Heart right ventricle (tissue), 16 donors: ENCODE measurements around the gene TEX54. TPM values are rescaled to one million over a fixed set of nuclear protein-coding genes. Genes with fewer than 3 reads are reported as not detected.

Experiments
- ATAC-seq, 8 donors: fragments of 200-7000 bp; cut with Tn5 transposase; one replicate each; pipeline ENCODE4 v1.9.1; 2020; ENCODE audit warnings: mild to moderate bottlenecking in 8 of 8, moderate library complexity in 8 of 8, moderate number of reproducible peaks in 1 of 8
- DNase-seq, 2 donors: peaks; one replicate each; pipeline ENCODE4 v3.0.0-alpha.2; 2020
- H3K27ac ChIP-seq, 10 donors: fragments of 200-600 bp; sonication (generic) in 2 of 10; one replicate each; pipeline versions ENCODE4 v1.5.0 to v1.8.0; 2020 to 2022; ENCODE audit warnings: mild to moderate bottlenecking in 3 of 10
- H3K27me3 ChIP-seq, 7 donors: fragments of 200-600 bp; one replicate each; pipeline ENCODE4 v1.8.0; 2021 to 2022; ENCODE audit warnings: mild to moderate bottlenecking in 2 of 7
- H3K36me3 ChIP-seq, 9 donors: fragments of 200-600 bp; sonication (generic) in 1 of 9; one replicate each; pipeline versions ENCODE4 v1.5.0 to v1.8.0; 2020 to 2022; ENCODE audit warnings: mild to moderate bottlenecking in 2 of 9
- H3K4me1 ChIP-seq, 9 donors: fragments of 200-600 bp; sonication (generic) in 1 of 9; one replicate each; pipeline versions ENCODE4 v1.5.0 to v1.8.0; 2020 to 2022; ENCODE audit warnings: mild to moderate bottlenecking in 4 of 9
- H3K4me3 ChIP-seq, 10 donors: fragments of 200-600 bp; sonication (generic) in 2 of 10; one replicate each; pipeline versions ENCODE4 v1.5.0 to v1.8.0; 2020 to 2022; ENCODE audit warnings: mild to moderate bottlenecking in 7 of 10, moderate library complexity in 2 of 10
- H3K9me3 ChIP-seq, 11 donors: fragments of 200-600 bp in 10 of 11; sonication (generic) in 2 of 11; one replicate each; pipeline versions ENCODE4 v1.5.0 to v1.8.0; 2013 to 2022; ENCODE audit warnings: mild to moderate bottlenecking in 2 of 11, control low read depth in 1 of 11, moderate library complexity in 1 of 11
- WGBS, 2 donors: extraction: QIAGEN DNeasy Blood & Tissue Kit; methylation state at CpG; one replicate each; pipeline ENCODE4 v1.1.7; 2013; ENCODE audit warnings: inconsistent platforms in 1 of 2; 5-methylcytosine and 5-hydroxymethylcytosine counted together
- intact Hi-C, 10 donors: fragments of 100-400 bp; cut with DNase I; formaldehyde crosslinking; loops; one replicate each; pipeline versions ENCODE4 v1.11.1 to v1.14.2; 2022
- polyA plus RNA-seq, 2 donors: library from polyadenylated mRNA; stranded (reverse); fragments of 200-250 nt; gene quantifications; one replicate each; pipeline ENCODE4 v1.2.3, GENCODE V29; 2013
- total RNA-seq, 10 donors: library from RNA; stranded (reverse); fragmentation: NEBNext Ultra II Directional in 3 of 10; extraction: Animal tissue kit (Norgen Biotek cat#: 25700) in 3 of 10; gene quantifications; one replicate each; pipeline versions ENCODE4 v1.2.1 to v1.2.4, GENCODE V29; 2021 to 2023
- TF ChIP-seq, protein P1 (sequence below), 9 donors: fragments of 200-600 bp; sonication (generic) in 2 of 9; IDR thresholded peaks; one replicate each; pipeline versions ENCODE4 v1.5.0 to v1.8.0; 2021 to 2022; ENCODE audit warnings: antibody characterized with exemption in 9 of 9, mild to moderate bottlenecking in 5 of 9, moderate library complexity in 1 of 9
- donor health status: Arrhythmogenic right ventricular cardiomyopathy.
- donor health status: ischemic (EF 13 %, LVEDD 7.1; RV severe dilation, severe dysfunction).
- donor health status: healthy with polysubstance abuse.
- donor health status: DM: no; HTN: yes; CAD: no.
- donor health status: DM: no; HTN: no; CAD: no.
- donor health status: ischemic (EF 25% LVEDD 6.9; RV normal size, moderate dysfunction).
- donor health status: ischemic (EF 25% LVEDD 5.7; RV mildly dilated, moderate dysfunction).
- donor health status: healthy.
- donor health status: DM: yes; HTN: yes; CAD: no.
- donor health status: Ischemic cardiomyopathy.
- donor health status: ischemic (EF 35%, LVEDD 5.7; RV mildly dilated, moderate dysfunction).
- donor health status: nonischemic (EF 11% LVEDD 7.7; RV severe dilation, severe dysfunction).
- donor health status: DM: yes; HTN: yes; CAD: no.
- donor health status: PGD.
- donor health status: ischemic (EF 29% LVEDD 5.4; RV normal size, mild dysfunction).
- donor health status: nonischemic (EF 23%, LVEDD 6.1; RV moderate dilation, normal function).

TEX54 gene
- total and polyA plus RNA-seq, 12 donors, result not detected

DNA sequence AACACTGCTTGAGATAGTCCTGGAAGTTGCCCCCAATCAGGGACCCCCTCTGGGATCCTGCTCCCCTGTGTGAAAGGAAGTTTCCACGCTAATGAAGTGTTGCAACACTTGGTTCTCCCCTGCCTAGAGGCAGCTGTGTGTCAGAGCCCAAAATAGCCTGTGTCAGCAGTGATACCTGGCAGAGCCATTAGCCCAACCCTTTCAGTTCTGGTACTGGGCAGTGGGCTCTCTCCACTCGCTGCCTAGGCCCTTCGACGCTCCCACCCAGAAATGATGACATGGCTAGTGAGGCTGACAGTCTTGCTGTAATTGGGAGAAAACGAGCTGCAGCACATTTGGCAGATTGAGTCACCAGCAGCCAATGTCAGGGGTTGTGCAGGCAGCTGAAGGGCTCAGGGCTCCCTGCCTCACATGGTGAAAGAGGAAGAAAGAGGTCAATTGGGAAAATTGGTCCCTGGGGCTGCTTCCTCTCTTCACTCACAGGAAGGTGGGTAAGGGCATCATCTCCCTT lies 26.0 kb downstream of the TEX54 start:
- no peaks in the 10 kb centered on the region for H3K27me3 ChIP-seq
- peaks cover 14 to 47% (median 31%) of the 10 kb centered on the region in 9 donors for H3K4me1 ChIP-seq
- 42 to 55% methylated on average over 5 of the region's 5 CpGs for WGBS, 2 donors
- peak overlapping the region in 3 of 10 donors; percentile 79 to 88 (median 85) for H3K4me3 ChIP-seq
- TF ChIP-seq, protein P1, sequence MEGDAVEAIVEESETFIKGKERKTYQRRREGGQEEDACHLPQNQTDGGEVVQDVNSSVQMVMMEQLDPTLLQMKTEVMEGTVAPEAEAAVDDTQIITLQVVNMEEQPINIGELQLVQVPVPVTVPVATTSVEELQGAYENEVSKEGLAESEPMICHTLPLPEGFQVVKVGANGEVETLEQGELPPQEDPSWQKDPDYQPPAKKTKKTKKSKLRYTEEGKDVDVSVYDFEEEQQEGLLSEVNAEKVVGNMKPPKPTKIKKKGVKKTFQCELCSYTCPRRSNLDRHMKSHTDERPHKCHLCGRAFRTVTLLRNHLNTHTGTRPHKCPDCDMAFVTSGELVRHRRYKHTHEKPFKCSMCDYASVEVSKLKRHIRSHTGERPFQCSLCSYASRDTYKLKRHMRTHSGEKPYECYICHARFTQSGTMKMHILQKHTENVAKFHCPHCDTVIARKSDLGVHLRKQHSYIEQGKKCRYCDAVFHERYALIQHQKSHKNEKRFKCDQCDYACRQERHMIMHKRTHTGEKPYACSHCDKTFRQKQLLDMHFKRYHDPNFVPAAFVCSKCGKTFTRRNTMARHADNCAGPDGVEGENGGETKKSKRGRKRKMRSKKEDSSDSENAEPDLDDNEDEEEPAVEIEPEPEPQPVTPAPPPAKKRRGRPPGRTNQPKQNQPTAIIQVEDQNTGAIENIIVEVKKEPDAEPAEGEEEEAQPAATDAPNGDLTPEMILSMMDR (IDR thresholded peaks at IDR 0.05), result no peak
- H3K36me3 ChIP-seq, result peaks cover 0 to 34% (median 18%) of the 10 kb centered on the region in 9 donors
- ATAC-seq (peak in 7 of 8 donors; percentile 32 to 74 (median 65)), DNase-seq (peak in 1 of 2 donors; percentile 50)
- peak overlapping the region in 9 of 10 donors; percentile 80 to 95 (median 91) for H3K27ac ChIP-seq
- intact Hi-C loops, result loop anchor here in 1 of 10 donors (2.0 to 5.0 kb wide), 2 partner anchors 24 to 79 kb away; partner anchors contain the start of genes HNRNPUL2 and TTC9C
- no peaks in the 10 kb centered on the region for H3K9me3 ChIP-seq

- ATAC-seq, result peak in 5 of 8 donors; percentile 3 to 19 (median 15)
- TF ChIP-seq, protein P1 (IDR thresholded peaks at IDR 0.05), result no peak
- H3K27me3 ChIP-seq, result no peaks in the 10 kb centered on the region
- H3K4me1 ChIP-seq, result peaks cover 14 to 47% (median 31%) of the 10 kb centered on the region in 9 donors
- DNase-seq, result peak in 1 of 2 donors; percentile 20
- intact Hi-C loops, result loop anchor here in 2 of 10 donors (2.0 to 5.0 kb wide), 3 partner anchors 25 to 79 kb away; partner anchors contain the start of genes HNRNPUL2 (in 1 of the 2), TTC9C (in 1 of the 2) and WDR74 (in 1 of the 2)
- H3K4me3 ChIP-seq, result peak overlapping the region; percentile 26 to 88 (median 82)
- no peaks in the 10 kb centered on the region for H3K9me3 ChIP-seq
- H3K36me3 ChIP-seq, result peaks cover 0 to 41% (median 24%) of the 10 kb centered on the region in 9 donors
- H3K27ac ChIP-seq, result peak overlapping the region in 9 of 10 donors; percentile 80 to 95 (median 91)
- 17 to 22% methylated on average over 12 of the region's 12 CpGs for WGBS, 2 donors
Measured at GRCh38 chr11:62805961-62806441, 26.6 kb downstream of the TEX54 start.

DNA sequence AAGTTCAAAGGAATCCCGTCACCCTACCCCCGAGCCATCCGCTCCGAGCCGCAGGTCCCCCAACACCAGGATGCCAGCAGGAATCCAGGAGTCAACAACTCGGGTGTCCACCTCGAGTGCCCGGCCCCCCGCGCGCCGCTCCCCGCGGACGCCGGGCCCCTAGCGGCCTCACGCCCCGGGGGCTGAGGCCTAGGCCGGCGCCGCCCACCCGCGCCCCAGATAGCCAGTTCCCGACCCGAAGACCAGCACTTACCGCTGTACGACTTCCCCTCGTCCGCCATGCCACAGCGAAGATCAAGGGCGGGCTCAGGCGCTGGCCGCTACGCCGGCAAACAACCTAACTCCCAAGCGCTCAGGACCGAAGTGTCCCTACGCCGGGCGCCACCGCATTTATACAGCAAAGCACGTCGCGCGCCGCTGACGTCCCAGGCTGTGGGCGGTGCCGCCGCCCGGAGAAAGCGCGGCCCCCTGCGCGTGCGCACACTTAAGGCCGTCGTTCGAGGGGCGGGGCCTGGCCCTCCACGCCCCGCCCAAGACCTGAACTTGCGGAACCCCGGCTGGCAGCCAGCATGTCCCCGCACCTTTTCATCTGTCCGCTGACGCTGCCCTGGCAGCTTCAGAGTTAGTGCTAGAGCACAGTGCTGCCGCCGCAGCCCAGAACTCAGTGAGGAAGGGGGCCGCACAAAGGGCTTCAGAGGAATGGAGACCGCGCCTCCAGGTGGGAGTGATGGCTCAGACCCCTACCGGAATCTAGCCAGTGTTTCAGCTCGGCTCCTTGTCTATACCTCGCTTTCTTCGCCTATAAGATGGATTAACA lies 27.4 kb downstream of the TEX54 start, which contains the start of gene NXF1:
Gene NXF1 (minus strand): TSS at position 365 of the 817 bp plus-strand sequence. CDS start 84 bp downstream, at position 281.
- TF ChIP-seq, protein P1 (IDR thresholded peaks at IDR 0.05), result peak in 2 of 9 donors; percentile 12 to 25
- H3K27me3 ChIP-seq, result no peaks in the 10 kb centered on the region

More for the DNA sequence above, 27.4 kb downstream of the TEX54 start, which contains the start of gene NXF1:
- intact Hi-C loops, result loop anchor here in 2 of 10 donors (2.0 to 5.0 kb wide), 2 partner anchors 34 to 78 kb away; partner anchors contain the start of genes HNRNPUL2 (in 1 of the 2), TTC9C (in 1 of the 2) and WDR74 (in 1 of the 2)
- Histone ChIP-seq H3K4me3 (peak within 1 kb of the TSS; percentile 36 to 88 (median 82)), H3K36me3 (peaks cover 0 to 45% (median 31%) of the 10 kb centered on the region in 9 donors), H3K4me1 (peaks cover 14 to 47% (median 31%) of the 10 kb centered on the region in 9 donors), H3K9me3 (no peaks in the 10 kb centered on the region), H3K27ac (peak within 1 kb of the TSS; percentile 61 to 95 (median 90))
- DNase-seq (peak; percentile 94 to 96), ATAC-seq (peak; percentile 92 to 97 (median 96))
- WGBS, 2 donors, result 0% methylated on average over 66 to 77 of the region's 77 CpGs
